Superior temporal gyrus (tissue), 1 donor: ENCODE measurements around the gene ARRB1.
"Not testable (repeated sequence)": the region's sequence is repeated elsewhere in the genome, so short reads cannot be mapped to it uniquely, and the experiment has no call there.

Experiments used
- DNase-seq: peaks from one replicate; pipeline ENCODE4 v3.0.0-alpha.2; 2016; ENCODE audit errors: extremely low spot score

The ARRB1 gene

DNA sequence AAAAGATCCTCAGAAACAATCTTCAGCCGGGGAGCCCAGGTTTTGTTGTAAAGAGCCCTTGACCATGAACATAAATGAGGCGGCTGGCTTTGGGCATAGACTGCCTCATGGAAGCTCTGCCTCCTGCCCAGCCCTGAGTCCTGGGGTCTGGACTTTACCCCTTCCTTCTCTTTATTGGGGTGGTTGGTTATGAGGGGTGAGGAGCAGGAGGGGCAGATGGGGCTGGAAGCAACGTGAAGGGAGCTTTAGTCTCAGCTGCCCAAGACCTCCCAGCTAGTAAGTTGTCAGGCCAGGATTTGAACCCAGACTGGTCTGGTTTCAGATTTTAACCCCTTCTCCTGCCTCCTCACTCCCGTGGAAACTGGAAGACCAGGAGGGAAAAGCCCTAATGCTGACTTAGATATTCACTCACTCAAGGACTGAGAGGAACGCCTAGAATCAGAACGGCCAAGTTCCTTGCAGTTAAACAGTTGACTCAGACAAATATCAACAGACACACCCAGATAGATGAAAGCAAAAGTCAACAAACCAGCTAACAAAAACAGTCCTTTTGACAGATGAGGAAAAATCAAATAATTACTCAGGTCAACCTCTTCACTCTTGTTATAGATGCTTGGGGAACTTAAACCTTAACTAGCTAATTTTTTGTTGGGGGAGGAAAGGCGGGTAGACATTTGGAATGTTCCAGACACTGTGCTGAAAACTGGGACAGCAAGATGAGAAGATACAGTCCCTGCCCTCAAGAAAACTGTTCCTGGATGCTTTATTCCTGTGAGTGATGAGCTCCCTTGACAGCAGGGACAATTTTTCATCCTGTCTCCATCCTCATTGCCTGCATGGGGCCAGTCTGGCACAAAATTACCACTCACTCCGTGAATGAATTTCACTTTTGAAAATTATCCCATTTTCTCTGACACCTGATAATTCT, 20.8 kb upstream of the ARRB1 start:
- no peak for DNase-seq

- no peak for DNase-seq
Measured at GRCh38 chr11:75369560-75370255, 18.2 kb upstream of the ARRB1 start.

DNA sequence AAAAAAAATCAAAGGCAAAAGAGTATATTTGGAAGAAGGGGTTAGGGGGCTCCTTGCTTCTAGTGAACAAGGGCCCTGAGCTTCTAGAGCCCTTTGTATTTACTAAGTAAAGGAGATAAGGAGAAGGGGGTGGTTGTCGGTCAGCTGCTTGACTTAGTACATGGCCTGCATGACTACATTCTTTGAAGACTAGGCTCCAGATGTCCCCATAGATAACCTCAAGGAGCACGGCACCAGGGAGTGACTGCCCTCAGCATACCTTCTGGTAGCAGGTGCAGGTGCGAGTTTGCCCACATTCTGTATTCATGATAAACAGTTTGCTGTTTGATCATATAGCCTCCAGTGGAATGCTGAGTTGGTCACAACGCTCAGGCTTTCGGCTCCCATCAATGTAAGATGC, 15.4 kb upstream of the ARRB1 start:
- DNase-seq, result not testable (repeated sequence)

DNA sequence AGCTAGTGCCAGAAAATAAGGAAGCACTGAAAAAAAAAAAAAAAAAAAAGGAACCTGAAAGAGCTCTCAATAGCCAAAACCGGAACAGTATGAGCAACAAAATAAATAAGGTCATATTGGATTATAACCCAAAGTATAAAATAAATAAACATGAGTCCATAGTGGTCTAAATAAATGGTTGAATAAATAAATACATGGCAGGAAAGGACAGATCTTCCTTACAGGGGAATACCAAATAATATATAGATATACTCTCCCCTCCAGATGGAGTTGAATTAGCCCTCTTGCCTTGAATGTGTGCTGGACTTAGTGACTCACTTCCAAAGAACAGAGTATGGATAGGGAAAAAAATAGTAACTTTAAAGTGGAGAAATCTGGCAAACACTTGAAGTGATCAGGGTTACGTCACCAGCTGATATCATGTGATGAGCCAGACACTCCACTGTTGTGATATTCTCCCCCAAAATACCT, 14.3 kb upstream of the ARRB1 start:
- no peak for DNase-seq

DNA sequence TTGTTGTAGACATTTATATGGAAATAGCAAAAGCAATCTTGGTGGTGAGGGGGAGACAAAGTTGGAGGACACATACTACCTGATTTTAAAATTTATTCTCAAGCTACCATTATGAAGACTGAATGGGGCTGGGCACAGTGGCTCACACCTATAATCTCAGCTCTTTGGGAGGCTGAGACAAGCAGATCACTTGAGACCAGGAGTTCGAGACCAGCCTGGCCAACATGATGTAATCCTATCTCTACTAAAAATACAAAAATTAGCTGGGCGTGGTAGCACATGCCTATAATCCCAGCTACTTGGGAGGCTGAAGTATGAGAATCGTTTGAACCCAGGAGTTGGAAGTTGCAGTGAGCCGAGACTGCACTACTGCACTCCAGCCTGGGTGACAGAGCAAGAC, 10.8 kb upstream of the ARRB1 start:
- DNase-seq, result not testable (repeated sequence)

DNA sequence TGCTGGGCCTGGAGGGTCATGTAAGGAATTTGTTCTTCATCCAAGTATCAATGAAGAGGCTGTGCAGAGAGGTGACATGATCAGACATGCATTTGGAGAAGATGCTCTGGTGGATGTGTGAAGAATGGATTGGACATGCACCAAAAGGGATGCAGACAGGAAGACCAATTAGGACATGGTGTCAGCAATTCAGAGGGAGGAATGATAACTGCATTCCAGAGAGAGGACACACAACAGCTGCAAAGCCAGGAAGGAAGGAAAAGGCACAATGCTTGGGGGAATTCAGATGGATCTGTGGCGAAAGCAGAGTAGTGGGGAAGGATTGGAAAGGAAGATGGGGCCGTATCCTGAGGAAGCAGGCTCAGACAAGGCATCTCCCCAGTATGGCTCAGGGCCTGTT, 5.2 kb upstream of the ARRB1 start:
- no peak for DNase-seq

DNA sequence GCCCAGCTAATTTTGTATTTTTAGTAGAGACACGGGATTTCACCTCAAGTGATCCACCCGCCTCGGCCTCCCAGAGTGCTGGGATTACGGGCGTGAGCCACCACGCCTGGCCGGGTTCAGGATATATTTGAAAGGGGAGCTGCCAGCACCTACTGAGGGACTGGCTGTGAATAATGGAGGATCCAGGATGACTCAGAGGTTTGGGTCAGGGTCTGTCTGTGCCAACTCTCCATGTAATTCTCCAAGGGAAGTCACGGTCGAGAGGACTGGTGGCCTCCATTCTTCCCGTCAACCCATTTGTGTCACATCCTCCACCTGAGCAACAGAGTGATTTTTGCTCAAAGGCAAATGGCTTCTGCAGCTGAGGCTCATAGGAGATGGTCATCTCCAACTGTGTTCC, 3.6 kb upstream of the ARRB1 start:
- no peak for DNase-seq

DNA sequence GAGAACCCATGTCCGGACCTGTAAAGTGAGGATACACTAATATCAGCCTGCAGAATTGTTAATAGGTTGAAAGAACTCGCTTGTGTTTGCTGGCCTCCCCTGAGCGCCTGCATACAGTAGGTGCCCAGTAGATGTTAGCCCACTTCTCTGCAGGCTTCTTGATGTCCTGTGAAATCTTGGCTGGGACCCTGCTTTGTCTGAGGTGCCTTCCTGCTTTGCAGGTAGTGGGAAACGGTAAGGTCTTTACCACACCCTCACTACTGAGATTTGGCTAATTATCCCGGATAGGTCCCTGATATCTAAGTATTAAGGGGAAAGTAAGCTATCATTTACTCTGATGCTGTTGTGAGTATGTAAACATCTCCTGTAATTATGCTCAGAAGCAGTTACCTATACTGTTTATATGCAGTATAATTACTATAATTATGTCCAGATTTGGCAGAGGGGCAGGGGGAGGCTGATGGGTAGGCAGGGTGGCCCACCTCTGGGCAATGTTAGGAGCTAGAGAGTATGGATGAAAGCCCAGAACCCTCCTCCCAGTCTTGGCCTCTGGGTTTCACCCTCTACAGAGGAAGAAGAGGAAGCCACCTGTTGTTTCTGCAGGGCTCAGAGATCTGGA, 1.2 kb upstream of the ARRB1 start:
- DNase-seq, result no peak

GRCh38 chr11:75351791-75352587, 528 bp upstream of the ARRB1 start:
- no peak for DNase-seq

DNA sequence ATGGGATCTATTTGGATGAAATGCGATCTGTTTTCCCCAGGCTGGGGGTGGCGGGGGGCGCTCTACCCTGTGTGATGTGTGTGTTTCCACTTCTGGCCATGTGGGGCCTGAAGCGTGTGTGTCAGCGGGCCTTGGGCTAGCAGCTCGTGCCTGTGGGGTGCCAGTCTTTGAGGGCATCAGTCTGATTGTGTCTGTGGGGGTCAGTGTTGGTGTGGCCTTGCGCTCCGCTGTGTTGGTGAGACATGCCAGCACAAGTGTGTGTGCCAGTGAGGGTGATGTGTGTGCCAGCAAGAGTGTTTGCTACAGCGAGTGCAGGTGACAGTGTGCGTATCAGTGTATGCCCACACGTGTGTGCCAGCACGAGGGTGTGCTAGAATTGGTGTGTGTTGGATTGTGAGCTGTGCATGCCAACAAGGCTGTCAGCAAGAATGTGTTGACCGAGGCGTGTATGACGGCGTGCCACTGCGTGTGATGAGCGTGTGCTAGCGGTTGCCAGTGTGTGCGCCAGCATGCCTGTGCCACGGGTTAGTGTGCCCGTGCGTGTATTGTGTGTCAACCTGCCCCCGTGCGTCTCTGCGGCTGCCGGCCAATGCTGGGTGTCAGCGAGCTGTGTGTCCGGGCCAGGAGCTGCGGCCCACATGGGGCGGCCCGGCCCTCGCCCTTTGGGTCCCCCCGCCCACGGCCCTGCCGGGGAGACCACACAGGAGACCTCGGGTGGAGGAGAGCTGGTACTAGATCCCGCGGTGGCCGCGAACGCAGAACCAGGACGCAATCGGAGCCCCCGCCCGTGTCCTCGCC, 519 bp downstream of the ARRB1 start:
- no peak for DNase-seq

DNA sequence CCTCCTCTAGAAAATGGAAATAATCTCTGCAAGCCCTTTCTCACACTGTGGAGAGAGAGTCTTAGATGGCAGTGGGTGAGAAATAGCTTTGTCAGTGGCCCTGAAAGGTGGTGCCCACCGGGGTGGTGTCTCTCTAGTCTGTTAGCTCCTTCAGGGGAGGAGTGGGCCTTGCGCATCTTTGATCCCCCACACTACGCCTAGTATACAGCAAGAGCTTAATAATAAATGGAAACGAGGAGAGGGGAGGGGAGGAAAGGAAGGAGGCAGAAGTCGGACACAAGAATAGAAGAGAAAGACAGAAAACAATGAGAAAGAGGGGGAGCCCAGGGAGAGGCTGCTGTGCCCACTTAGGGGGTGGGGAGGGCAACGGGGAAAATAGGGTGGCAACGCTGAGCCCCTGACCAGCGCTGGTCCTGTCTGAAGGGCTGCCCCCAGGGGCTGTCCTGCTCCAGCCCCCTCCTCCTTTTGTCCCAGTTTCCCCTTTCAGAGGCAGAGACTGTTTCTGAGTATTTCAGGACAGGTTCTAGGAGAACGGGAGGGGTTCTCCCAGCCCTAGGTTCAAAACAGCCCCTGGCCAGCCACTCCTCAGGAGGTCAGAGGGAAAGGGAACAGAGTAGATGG, 1.2 kb downstream of the ARRB1 start:
- no peak for DNase-seq

DNA sequence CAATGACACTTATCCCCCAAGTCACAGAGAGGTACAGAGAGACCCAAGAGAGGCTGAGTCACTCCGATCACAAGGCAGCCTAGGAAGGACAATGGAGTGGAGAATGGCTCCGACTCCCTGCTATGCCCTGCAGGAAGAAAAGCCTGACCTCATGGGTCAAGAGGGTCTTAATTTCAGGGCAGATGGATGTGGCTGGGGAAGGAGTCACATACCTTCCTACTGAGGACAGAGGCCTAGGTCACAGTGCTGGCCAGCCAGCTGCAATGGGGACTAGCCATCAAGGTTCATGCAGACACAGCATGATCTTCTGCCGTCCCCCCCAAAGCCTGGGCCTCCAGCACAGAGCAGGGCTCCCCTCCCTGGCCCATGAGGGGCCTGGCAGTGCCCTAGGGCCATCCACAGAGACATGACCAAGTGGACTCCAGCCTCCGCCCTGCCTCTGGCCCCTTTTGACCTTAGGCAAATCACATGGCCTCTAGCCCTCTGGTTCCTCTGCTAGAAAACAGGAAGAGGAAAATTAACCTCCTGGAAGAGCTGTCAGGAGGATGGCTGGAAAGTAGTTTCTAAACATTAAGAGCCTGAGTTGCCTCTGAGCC, 1.8 kb downstream of the ARRB1 start:
- DNase-seq, result no peak

- DNase-seq, result no peak
Measured at GRCh38 chr11:75347781-75348566, 3.5 kb downstream of the ARRB1 start.

DNA sequence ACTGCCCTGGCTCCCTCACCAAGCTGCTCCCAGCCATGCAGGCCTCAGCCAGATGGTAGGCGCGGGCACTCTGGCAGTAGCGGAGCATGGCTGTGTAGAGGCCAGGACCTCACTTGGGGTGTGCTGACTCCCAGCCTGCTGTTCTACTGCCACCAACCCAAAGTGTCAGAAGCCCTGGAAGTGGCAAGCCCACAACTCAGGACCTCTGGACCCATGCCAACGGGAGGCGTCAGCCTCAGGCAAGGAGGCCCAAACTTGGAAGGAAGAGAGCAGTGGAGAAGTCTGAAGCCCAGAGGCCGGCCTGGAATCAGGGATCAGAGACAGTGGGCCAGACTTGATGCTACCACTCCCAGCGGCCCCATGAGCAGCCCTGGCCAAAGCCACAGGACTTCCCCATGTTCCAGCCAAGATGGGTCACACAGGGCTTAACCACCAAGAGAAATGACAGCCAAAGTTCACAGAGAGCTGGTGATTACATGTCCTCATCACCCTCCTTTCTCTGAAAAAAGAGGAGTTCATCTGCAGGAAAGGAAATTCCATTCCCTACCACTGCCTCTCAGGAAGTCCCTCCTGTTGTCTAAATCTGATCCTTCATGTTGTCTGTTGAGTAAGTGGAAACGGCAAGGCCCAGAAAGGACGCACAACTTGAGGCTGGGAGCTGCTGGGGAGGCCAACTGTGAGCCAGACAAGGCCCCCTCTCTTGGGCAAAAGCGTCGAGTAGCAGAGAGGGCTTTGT, 4.4 kb downstream of the ARRB1 start:
- no peak for DNase-seq

GRCh38 chr11:75346296-75346695, 5.2 kb downstream of the ARRB1 start:
- no peak for DNase-seq

GRCh38 chr11:75345455-75346160, 5.9 kb downstream of the ARRB1 start:
- no peak for DNase-seq

DNA sequence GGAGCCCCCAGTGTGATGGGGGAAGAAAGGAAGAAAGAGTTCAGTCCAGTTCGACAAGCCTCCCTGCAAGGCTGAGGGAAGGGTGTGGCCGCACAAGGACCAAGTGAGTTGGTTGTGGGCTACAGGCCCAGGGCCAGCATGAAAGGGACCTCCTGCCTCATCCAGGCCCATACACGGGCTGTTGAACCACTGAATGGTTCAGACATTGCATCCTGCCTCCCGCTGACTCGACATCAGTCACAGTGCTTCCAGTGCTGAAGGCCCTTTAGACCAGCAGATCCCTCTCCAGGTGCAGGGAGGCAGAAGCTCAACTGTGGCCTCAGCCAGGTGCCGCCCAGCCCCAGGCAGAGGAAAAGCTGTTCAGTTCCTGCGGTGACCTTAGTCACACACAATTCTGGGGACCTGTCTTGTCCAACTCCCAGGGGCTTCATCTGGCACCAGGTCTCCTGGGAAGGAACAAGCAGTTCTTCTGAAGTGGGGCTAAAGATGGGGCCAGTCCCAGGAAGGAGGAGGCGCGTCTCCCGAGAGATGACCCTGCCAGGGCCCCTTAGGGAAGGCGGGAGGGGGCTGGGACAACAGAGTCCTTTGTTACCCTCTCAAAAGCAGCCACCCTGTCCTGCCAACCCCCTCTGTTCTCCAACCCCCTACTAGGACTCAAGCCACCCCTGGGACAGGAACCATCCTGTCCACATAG, 6.6 kb downstream of the ARRB1 start:
- DNase-seq, result no peak
